ENCODE measurements around the gene JSRP1. TPM values are rescaled to one million over a fixed set of nuclear protein-coding genes. Genes with fewer than 3 reads are reported as not detected.

The JSRP1 gene
- polyA plus RNA-seq, 3 donors, result 0.52 to 0.68 (median 0.67) TPM

DNA sequence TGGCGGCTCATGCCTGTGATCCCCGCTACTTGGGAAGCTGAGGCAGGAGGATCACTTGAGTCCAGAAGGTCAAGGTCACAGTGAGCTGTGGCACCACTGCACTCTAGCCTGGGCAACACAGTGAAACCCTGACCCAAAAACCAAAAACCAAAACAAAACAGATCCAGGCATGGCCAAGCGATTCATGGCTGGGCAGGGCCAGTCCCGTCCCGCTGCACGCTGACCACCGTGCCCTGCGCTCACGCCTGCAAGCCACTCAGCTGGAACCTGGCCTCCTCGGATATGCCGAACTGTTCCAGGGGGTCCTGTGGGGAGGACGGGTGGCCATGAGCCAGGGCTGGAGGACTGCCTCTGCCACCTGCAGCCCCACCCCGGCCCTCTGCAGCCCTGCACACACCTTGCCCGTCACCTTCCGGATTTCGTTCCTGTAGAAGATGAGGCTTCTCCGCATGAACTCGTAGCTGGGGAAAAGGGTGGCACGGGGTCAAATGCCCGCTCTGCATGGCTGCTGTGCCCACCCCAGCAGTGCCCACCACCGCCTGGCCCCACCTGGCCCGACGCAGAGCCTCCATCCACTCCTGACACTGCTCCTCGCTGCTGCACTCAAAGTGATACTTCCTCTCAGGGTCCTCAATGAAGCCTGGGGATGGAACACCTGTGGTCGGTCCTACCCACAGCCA lies 22.5 kb downstream of the JSRP1 start:
- no peak for DNase-seq

DNA sequence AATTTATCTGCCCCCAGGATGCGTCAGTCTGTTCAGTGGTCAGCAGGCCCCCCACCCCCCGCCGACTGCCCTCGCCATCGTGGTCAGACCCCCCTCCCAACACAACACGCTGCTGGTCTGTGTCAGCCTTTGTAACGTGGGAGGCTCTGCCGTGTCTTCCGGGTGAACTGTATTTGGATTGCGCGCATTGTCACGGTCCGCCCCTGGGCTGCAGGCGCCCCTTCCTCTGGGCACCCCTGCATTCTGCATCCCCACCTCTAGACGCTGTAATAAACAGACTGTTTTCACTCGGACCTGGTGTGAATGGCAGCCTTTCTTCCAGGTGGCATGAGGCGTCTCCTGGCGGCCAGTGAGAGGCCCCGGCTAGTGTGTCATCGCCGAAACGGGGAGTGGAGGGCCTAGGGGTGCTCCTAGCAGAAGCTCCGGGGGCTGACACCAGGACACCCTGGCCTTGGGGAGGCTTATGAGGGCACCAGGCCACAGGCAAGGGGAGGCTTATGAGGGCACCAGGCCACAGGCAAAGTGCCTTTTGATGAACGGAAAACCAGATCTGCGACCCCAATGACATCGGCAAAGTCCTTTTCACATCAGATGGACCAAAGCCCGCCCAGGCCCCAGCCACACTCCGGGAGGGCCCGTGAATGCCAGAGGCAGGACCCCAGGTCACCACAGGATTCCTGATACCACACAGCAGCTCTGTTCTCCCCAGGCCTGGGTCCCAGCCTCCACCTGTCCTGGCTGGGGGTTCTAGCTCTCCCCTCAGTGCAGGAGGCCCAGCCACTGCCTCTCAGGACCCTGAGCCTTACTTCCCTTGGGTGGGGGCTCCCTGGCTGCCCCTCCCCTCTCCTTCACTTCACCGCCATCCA lies 23.7 kb downstream of the JSRP1 start:
- DNase-seq, result no peak

DNA sequence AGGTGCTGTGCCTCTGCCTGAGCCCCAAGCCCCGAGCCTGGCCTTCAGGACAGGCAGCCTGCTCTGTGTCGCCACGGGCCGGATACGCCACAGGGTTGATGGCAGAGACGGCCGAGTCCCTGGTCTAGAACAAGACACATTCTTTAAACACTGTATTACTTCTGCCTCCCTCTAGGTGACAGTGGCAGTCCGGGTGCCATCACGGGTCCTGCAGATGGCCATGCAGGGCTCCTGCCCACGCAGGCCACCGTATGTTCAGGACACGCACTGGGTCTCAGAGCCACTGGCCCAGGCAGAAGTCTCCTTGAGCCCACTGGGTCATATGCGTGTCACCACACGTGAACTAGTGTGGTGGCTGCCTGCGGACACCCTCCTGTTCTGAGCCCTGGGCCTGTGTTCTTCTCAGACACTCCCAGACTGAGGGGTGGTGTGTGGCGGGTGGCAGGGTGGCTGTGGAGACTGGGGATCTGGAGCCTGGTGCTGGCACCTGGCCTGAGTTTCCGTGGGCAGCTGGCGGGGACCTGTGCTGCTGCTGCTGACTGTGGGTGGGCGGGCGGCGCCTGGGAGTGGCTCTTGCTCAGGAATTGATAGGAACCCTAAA lies 24.5 kb downstream of the JSRP1 start:
- no peak for DNase-seq

DNA sequence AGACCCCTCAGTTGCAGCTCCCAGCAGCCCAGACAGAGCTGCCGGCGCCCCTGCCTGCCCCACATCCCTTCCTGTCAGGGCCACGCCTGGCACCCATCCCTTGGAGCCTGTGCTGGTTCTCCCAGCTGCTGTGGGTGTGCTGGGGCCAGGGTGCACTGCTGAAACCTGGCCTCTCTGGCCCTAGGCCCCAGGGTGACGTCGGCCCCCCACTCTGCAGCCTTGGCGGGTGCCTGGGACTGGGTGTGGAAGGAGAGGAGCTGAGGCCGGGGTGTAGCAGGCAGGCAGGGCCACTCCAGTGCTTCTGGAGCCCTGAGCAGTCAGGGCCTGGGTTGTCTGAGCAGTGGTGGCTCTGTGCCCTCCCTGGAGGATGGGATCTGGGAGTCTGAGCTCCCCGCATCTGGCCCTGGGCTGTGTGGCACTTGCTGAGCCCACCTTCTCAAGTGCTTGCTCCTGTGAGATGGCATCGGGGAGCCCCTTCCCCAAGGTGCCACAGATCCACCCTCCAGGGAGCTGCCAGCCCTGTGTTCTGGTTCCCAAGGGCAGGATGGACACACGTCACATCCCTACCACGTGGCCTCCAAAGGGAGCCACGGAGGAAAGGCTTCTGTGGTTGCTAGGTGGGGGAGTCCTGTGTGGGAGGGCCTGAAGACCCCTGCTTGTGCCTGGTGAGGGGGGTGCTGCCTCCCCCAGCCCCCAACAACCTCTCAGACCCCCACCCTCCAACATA lies 25.2 kb downstream of the JSRP1 start:
- no peak for DNase-seq

DNA sequence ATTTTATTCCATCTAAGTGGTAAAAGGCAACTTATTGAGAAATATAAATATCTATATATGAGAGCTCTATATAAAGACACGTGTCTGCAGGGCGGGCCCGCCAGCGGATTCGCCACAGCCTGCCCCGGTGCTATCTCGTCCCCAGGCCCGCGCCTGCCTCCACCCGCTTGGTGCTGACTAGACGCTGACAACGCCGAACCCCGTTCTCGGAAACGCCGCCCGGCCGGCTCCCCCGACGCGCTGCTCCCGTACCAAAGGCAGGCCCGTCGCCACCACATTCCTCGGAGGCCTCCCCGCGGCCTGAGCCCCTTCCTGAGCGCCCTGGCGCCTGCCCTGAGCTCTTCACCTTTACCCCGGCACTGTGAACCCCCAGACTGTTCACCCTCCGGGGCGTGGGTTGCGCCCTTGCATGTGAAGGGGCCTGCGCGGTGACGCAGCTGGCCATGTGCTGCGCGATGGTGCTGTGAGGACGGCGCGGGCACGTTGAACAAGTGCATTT lies 26.1 kb downstream of the JSRP1 start:
- DNase-seq, result no peak

DNA sequence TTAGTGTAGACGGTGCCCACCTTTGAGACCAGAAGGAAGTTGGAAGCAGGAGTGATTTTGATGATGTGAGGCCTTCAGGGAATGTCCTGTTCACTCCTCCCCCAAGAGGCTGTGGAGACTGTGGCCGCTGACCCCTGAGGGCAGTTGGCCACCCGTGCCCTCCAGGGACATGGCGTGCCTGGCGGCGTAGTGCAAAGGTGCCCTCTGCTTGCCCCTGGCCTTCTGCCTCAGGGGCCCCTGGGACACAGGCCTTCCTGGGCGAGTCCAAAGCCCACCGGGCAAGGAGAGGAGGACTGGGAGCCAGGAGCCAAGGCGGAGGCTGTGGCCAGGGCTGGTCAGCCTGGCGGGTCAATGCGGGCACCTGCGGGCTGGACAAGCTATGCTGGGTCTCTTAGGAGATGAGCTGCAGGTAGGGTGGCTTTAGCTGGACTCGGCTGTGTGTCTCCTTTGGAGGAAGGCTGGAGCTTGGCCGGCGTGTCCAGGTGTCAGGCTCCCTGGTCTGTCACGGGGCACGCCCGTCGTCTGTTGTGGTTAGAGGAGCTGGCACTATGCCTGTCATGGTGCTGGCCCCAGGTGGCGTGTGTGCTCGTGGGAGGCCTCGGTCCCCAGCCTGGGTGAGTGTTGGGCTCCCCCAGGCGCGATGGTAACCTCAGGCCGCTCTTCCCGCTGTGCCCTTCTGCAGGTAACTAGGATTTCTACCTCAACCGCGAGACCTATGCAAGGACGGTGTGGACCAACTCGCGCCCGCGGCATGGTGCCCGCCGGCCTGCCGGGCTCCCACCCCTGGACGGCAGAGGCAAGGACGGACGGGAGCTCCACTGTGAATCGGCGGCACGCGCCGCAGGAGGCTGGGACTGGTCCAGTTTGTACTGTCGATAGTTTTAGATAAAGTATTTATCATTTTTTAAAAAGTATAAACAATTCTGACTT lies 26.8 kb downstream of the JSRP1 start:
- no peak for DNase-seq

DNA sequence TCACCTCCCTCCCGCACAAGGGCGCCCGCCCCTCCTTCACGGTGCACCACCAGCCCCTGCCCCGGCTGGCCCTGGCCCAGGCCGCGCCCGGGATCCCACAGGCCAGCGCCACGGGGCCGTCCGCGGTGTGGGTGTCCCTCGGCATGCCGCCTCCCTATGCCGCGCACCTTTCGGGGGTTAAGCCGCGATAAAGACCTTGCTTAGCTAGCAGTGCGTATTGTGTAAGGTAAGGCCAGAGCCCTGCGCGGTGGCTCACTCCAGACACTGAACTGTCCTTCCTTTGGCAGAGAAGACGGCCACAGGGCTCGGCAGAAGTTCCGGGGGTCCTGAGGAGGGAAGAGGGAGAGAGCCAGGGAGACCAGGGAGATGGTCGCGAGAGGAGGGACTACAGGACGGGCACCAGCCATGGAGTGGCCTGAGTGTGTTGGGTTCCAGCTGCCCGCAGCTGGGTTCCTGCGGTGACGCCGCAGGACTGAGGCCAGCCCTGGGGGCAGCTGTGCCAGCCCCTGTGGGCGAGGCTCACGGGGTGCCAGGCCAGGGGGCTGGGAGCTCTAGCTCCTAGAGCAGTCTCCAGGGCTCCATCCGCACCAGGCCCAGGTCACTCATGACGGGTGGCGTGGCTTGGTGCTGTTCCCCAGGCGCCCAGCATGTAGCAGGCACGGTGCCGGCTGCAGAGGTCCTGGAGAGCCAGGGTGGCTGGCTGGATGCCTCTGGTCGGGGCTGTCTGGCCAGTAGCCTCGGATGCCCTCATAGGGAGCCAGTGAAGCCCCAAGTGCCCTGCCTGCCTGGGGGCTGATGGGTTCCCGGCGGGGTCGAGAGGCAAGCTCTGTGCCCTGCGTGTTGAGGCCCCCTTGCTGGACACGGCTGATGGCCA lies 27.8 kb downstream of the JSRP1 start:
- no peak for DNase-seq

DNA sequence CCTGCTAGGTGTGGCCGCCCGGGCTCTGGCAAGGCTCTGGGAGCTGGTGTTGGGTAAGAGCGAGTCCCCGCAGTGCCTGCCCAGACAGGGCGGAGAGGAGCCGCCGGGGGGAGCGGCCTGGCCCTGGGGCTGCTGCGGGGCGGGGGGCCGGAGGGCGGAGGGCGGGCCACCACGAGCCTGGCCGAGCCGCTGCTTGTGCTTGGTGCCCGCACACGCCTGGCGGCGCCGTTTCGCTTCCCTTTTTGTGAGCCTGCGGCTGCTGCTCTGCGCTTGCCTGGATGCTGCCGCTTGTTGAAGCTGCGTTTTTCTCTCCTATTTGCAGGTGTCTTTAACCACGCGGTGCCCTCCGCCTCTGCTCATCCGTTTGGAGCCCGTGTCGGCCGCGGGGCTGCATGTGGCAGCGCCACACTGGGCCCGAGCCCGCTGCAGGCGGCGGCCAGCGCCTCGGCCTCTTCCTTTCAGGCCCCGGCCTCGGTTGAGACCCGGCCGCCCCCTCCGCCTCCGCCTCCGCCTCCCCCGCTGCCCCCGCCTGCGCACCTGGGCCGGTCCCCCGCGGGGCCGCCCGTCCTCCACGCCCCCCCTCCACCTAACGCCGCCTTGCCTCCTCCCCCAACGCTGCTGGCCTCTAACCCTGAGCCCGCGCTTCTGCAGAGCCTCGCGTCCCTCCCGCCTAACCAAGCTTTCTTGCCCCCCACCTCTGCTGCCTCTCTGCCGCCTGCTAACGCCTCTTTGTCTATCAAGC lies 28.6 kb downstream of the JSRP1 start:
- DNase-seq, result no peak

DNA sequence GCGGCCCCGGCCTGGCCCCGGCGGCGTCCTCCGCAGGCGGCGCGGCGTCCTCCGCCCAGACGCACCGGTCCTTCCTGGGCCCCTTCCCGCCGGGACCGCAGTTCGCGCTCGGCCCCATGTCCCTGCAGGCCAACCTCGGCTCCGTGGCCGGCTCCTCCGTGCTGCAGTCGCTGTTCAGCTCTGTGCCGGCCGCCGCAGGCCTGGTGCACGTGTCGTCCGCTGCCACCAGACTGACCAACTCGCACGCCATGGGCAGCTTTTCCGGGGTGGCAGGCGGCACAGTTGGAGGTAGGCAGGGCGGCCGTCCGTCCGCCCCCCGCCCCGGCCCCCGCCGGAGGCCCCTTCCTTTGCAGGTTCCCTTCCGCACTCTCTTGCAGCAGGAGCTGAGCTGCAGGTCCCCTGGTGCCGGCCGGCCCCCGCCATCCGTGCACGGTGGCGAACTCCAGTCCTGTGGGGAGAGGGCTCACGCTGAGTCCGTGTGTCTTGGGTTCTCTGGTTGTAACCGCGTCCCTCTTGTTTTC lies 29.3 kb downstream of the JSRP1 start:
- DNase-seq, result no peak

DNA sequence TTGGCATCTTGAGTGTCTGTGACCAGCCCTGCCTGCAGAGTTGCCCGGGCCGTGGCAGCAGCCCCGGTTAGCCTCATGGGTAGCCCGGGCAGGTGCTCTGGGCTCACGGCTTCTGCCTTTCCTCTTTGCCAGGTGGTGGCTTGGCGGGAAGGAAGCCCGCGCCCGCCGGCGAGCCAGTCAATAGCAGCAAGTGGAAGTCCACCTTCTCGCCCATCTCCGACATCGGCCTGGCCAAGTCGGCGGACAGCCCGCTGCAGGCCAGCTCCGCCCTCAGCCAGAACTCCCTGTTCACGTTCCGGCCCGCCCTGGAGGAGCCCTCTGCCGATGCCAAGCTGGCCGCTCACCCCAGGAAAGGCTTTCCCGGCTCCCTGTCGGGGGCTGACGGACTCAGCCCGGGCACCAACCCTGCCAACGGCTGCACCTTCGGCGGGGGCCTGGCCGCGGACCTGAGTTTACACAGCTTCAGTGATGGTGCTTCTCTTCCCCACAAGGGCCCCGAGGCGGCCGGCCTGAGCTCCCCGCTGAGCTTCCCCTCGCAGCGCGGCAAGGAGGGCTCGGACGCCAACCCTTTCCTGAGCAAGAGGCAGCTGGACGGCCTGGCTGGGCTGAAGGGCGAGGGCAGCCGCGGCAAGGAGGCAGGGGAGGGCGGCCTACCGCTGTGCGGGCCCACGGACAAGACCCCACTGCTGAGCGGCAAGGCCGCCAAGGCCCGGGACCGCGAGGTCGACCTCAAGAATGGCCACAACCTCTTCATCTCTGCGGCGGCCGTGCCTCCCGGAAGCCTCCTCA lies 30.0 kb downstream of the JSRP1 start:
- no peak for DNase-seq

DNA sequence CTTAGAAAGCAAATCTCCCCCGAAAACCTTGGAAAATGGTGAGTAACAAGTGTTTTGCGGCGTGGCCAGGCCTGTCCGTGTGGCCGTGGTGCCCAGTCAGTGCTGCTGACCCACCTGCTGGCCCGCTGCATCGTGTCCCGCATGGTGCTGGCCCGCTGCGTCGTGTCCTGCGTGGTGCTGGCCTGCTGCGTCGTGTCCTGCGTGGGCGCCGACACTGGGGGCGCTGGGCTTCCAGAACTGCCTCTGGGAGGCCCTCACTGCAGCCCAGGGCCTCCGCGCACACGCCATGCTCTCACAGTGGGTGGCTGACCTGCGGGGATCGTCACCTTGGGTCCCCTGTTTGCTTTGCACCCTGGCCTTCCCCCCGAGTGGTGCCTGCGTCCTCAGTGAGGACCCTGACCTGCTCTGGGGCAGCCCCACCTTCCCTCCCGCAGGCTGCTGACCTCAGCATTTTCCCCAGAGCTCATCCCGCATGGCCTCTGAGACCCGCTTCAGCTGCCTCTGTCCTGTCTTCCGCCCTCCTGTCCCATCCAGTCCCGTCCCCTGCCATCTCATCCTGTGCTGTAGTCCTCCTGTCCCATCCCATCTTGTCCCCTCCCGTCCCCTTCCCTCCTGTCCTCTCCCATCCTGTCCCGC lies 30.7 kb downstream of the JSRP1 start:
- no peak for DNase-seq

DNA sequence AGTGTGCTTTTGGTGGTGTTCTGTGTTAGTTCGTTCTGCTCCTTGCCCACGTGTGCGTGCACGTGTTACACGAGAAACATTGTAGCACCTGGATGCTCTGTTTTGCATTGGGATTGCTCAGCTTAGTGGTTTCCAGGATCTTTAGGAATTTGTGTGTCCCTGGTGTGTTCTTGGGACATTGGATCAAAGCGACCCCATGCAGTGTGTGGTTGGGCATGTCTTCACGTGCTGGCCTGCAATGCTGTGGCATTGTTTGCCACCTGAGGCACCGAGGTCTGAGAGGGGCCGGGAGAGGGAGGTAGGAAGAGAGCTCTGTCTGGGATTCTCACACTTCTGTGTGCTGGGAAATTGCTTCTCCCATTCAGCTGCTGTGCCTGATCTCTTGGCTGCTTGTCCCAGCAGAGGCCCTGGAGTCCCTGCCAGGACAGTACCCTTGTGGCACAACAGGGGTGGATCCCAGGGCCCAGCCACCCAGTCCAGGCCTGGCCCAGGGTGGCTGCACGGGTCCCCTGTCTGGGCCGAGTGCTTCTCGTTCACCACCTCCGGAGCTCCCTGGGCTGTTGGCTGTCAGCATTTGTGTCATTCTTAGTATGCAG lies 31.4 kb downstream of the JSRP1 start:
- no peak for DNase-seq

DNA sequence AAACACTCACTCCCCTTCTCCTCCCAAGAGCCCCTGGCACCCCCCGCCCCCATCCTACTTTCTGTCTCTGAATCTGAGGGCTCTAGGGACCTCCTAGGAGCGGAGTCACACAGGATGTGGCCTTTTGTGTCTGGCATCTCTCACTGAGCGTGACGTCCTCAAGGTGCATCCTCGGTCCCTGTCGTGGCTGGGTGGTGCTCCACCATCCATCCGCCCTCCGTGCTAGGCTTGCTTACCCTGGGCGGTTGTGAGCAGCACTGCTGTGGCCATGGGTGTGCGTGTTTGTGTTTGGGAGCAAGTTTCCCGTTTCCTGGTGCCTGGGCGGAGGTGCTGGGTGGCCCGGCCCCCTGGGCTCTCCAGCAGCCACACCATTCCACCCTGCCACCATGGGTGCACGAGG lies 32.3 kb downstream of the JSRP1 start:
- no peak for DNase-seq

DNA sequence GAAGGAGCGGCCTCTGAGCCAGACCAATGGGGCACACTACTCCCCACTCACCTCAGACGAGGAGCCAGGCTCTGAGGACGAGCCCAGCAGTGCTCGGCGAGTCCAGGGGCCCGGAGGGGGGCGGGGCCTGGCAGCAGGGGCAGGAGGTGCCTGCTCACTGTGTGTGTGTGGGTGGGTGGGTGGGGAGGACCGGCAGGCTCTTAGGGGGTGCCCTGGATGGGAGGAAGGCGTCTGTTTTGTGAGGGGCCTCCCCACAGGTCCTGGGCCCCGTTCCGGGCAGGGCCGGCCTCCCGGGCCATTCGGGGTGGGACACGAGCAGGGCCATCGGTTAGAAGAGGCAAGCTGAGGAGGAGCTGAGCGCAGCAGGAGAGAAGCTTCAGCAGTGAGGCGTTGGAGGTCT lies 32.8 kb downstream of the JSRP1 start:
- no peak for DNase-seq

DNA sequence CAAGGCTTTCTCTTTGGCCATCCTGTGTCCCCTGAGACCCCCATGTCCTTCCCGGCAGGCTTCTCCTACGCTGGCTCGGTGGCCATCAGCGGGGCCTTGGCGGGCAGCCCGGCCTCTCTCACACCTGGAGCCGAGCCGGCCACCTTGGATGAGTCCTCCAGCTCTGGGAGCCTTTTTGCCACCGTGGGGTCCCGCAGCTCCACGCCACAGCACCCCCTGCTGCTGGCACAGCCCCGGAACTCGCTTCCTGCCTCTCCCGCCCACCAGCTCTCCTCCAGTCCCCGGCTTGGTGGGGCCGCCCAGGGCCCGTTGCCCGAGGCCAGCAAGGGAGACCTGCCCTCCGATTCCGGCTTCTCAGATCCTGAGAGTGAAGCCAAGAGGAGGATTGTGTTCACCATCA lies 34.3 kb downstream of the JSRP1 start:
- no peak for DNase-seq

DNA sequence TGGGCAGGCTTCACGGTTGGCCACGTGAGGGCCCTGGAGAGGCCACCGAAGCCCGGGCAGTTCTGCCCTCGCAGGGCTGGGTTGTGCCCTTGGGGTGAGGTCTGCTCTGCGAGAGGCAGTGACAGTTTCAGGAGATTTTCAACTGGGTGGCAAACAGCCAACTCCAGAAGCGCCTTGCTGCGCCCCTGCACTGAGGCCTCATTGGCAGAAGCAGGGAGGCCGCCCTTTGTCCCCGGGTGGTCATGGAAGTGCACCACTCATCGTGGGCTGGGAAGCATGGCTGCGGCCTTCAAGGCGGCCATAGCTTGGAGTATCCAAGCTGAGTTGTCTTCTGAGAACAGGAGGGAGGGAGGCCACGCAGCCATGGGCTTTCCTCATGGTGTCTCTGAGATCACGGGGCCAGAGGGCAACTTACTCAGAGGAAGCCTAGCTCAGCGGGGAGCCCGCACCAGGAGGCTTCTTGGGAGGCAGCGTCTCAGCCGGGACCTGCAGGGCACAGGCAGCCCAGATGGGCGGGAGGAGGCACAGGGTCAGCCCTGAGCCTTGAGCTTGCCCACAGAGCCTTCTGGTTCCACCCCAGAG lies 34.9 kb downstream of the JSRP1 start:
- no peak for DNase-seq

DNA sequence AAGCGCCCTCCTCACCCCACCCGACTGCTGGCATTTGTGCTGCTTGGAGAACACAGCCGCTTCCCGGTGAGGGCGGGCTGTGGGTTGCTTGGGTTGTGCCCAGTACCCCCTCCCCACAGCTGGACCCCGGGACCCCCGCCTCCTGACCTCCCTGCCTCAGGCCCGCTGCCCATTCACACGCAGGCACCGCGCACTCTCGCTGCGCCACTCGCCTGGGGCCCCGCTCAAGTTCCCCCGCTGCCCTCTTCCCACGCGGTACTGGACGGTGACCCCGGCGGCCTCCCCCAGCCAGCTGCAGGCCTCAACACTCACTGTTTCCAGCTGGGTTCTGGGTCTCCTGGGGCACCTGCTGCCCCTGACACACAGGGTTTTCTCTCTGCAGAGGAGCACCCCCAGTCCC lies 36.5 kb downstream of the JSRP1 start:
- no peak for DNase-seq

Data from renal pelvis (tissue), 4 donors.